PC-9 (cell line): ENCODE results near the gene MFSD11. TPM values are rescaled to one million over a fixed set of nuclear protein-coding genes. Genes with fewer than 3 reads are reported as not detected.

Experiments used
- BruUV-seq: library from RNA; stranded (reverse); fragments of 400-500 nt; replicated peaks from 2 replicates; lab custom pipeline; 2021; lab: Mats Ljungman, UMichigan
- CTCF ChIA-PET: fragments of 300-600 bp; sonication (Branson Sonifier 250); formaldehyde crosslinking; loops from one replicate; lab custom pipeline; 2022; ENCODE audit warnings: antibody characterized with exemption; lab: Charles Lee
- POLR2A ChIA-PET: fragments of 300-600 bp; sonication (Branson Sonifier 250); formaldehyde crosslinking; loops from one replicate; lab custom pipeline; 2022; ENCODE audit warnings: antibody characterized with exemption; ENCODE audit not compliant: unreplicated experiment; lab: Charles Lee
- DNase-seq, 2 experiments: peaks; one replicate each; pipeline versions ENCODE4 v3.0.0 to v3.0.0-alpha.2; 2015 to 2022; ENCODE audit warnings: mixed read lengths in 1 of 2
- H2AFZ ChIP-seq: fragments of 200-600 bp; sonication (generic); 2 replicates; pipeline ENCODE4 v1.8.1; 2017; ENCODE audit warnings: antibody characterized with exemption
- H3F3A ChIP-seq: fragments of 200-600 bp; sonication (generic); 2 replicates; pipeline ENCODE4 v1.8.1; 2017; ENCODE audit warnings: antibody characterized with exemption, mild to moderate bottlenecking, low read depth; ENCODE audit not compliant: insufficient read depth
- H3K27ac ChIP-seq: fragments of 200-600 bp; sonication (generic); 2 replicates; pipeline ENCODE4 v1.6.1; 2016; ENCODE audit warnings: mixed run types
- H3K27me3 ChIP-seq: fragments of 200-600 bp; sonication (generic); 2 replicates; pipeline ENCODE4 v1.6.1; 2016; ENCODE audit warnings: low read depth, mixed run types; ENCODE audit not compliant: insufficient read depth
- H3K36me3 ChIP-seq: fragments of 200-600 bp; sonication (generic); 2 replicates; pipeline ENCODE4 v1.6.1; 2016; ENCODE audit warnings: low read depth, mixed run types
- H3K4me1 ChIP-seq: fragments of 200-600 bp; sonication (generic); replicated peaks from 2 replicates; pipeline ENCODE4 v1.6.1; 2016; ENCODE audit warnings: mixed run types; ENCODE audit not compliant: insufficient read depth
- H3K4me2 ChIP-seq: fragments of 200-600 bp; sonication (generic); 2 replicates; pipeline ENCODE4 v1.6.1; 2017; ENCODE audit warnings: mixed run types
- H3K4me3 ChIP-seq: fragments of 200-600 bp; sonication (generic); 2 replicates; pipeline ENCODE4 v1.6.1; 2016; ENCODE audit warnings: mixed run types
- H3K79me2 ChIP-seq: fragments of 200-600 bp; sonication (generic); 2 replicates; pipeline ENCODE4 v1.6.1; 2017; ENCODE audit warnings: low read depth, mixed run types
- H3K9me2 ChIP-seq: fragments of 200-600 bp; sonication (generic); 2 replicates; pipeline ENCODE4 v1.8.1; 2017; ENCODE audit warnings: mild to moderate bottlenecking; ENCODE audit not compliant: insufficient read depth
- H3K9me3 ChIP-seq: fragments of 200-600 bp; sonication (generic); 2 replicates; pipeline ENCODE4 v1.8.1; 2016; ENCODE audit warnings: low read depth; ENCODE audit not compliant: insufficient read depth
- H4K20me1 ChIP-seq: fragments of 200-600 bp; sonication (generic); 2 replicates; pipeline ENCODE4 v1.8.1; 2017; ENCODE audit not compliant: insufficient read depth
- EZH2 ChIP-seq: fragments of 200-600 bp; sonication (generic); IDR thresholded peaks from 2 replicates; pipeline ENCODE4 v1.8.0; 2017; ENCODE audit warnings: antibody characterized with exemption, low read depth
- intact Hi-C: fragments of 100-400 bp; cut with micrococcal nuclease; formaldehyde crosslinking; loops from one replicate; pipeline ENCODE4 v1.10.0; 2022; ENCODE audit not compliant: unreplicated experiment
- total RNA-seq: library from RNA; stranded (reverse); gene quantifications from 2 replicates; pipeline ENCODE4 v1.2.3, GENCODE V29; 2021
- TF ChIP-seq, protein P1 (sequence below): fragments of 200-600 bp; sonication (generic); conservative IDR thresholded peaks from 2 replicates; pipeline ENCODE4 v1.6.1; 2017; ENCODE audit warnings: mixed run types, antibody characterized with exemption, mild to moderate bottlenecking, moderate library complexity

Gene MFSD11
- total RNA-seq, 1 experiment from 2014 or later: 47.3 TPM

DNA sequence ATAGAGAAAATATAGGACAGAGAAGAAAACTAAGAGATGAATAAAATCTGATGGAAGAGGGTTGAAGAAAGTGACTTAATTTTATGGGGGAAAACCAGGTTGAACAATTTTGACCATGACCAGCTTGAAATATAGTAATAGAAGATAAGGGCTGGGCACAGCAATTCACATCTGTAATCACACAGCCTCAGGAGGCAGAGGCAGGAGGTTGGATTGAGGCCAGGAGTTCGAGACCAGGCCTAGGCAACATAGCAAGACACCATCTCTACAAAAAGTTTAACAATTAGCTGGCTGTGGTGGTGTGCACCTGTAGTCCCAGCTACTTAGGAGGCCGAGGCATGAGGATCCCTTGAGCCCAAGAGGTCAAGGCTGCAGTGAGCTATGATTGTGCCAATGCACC, 35.8 kb upstream of the MFSD11 start:
- TF ChIP-seq, protein P1, sequence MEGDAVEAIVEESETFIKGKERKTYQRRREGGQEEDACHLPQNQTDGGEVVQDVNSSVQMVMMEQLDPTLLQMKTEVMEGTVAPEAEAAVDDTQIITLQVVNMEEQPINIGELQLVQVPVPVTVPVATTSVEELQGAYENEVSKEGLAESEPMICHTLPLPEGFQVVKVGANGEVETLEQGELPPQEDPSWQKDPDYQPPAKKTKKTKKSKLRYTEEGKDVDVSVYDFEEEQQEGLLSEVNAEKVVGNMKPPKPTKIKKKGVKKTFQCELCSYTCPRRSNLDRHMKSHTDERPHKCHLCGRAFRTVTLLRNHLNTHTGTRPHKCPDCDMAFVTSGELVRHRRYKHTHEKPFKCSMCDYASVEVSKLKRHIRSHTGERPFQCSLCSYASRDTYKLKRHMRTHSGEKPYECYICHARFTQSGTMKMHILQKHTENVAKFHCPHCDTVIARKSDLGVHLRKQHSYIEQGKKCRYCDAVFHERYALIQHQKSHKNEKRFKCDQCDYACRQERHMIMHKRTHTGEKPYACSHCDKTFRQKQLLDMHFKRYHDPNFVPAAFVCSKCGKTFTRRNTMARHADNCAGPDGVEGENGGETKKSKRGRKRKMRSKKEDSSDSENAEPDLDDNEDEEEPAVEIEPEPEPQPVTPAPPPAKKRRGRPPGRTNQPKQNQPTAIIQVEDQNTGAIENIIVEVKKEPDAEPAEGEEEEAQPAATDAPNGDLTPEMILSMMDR: no peak
- TF ChIP-seq EZH2: no peak
- Histone ChIP-seq H3F3A (no peaks in the 10 kb centered on the region), H3K4me2 (no peak overlapping the region), H3K9me3 (no peaks in the 10 kb centered on the region), H3K27me3 (no peaks in the 10 kb centered on the region), H4K20me1 (no peaks in the 10 kb centered on the region), H3K9me2 (no peaks in the 10 kb centered on the region), H3K36me3 (no peaks in the 10 kb centered on the region), H3K4me3 (no peak overlapping the region), H3K79me2 (no peaks in the 10 kb centered on the region), H3K27ac (no peak overlapping the region), H2AFZ (no peak overlapping the region), H3K4me1 (no peaks in the 10 kb centered on the region)
- BruUV-seq: no TSS peak
- ChIA-PET CTCF (no interaction called here), POLR2A (no interaction called here)
- intact Hi-C loops: no loop called here
- DNase-seq: no peak

DNA sequence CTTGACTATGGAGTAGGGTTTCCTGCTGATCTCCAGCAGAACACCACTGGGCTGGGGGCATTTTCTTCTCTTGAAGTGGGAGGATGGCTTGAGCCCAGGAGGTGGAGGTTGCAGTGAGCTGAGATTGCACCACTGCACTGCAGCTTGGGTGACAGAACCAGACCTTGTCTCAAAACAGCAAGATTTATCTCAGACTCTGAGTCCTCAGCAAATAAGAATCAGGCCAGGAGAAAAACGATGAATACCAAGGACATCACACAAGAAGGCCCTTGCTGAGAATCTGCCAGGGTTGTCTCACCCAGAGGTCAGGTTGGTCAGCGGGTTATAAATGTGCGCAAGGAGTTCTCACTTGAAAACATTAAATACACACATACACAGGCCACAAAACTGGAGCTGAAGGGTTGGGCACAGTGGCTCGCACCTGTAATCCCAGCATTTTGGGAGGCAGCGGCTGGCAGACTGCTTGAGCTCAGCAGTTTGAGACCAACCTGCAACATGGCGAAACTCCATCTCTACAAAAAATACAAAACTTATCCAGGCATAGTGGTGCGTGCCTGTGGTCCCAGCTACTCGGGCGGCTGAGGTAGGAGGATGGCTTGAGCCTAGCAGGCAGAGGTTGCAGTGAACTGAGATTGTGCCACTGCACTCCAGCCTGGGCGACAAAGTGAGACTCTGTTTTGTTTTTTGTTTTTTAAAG, 34.8 kb upstream of the MFSD11 start:
- no peak overlapping the region for H2AFZ ChIP-seq
- no TSS peak for BruUV-seq
- H3F3A ChIP-seq: no peaks in the 10 kb centered on the region
- H3K36me3 ChIP-seq: no peaks in the 10 kb centered on the region
- no peak for DNase-seq
- ChIA-PET POLR2A (no interaction called here), CTCF (no interaction called here)
- H3K27ac ChIP-seq: no peak overlapping the region
- H3K9me2 ChIP-seq: no peaks in the 10 kb centered on the region
- H3K4me1 ChIP-seq: no peaks in the 10 kb centered on the region
- intact Hi-C loops: no loop called here
- H4K20me1 ChIP-seq: no peaks in the 10 kb centered on the region
- no peak overlapping the region for H3K4me2 ChIP-seq
- no peak overlapping the region for H3K4me3 ChIP-seq
- H3K9me3 ChIP-seq: no peaks in the 10 kb centered on the region
- H3K27me3 ChIP-seq: no peaks in the 10 kb centered on the region
- no peaks in the 10 kb centered on the region for H3K79me2 ChIP-seq
- no peak for TF ChIP-seq EZH2
- TF ChIP-seq, protein P1: no peak

DNA sequence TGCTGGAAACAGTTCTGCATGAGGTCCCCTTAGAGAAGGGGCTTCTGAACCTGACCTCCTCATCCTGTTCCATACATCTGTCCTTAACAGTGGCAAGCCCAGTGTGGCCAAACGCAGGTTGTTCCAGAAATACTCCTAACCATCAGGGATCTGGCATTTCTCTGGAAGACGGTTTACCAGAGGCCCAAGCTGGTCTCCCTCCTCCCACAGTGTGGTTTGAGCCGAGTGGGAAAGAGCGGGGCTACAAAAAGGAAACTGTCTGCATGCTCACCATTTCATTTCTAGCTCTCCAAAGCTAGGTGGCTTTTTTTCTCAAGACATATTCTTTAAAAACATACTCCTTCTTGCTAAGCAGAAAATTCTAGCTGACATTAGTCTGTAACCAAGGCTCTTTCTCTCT, 33.1 kb upstream of the MFSD11 start:
- no peaks in the 10 kb centered on the region for H3K79me2 ChIP-seq
- H3K27ac ChIP-seq: no peak overlapping the region
- H3K36me3 ChIP-seq: no peaks in the 10 kb centered on the region
- H2AFZ ChIP-seq: no peak overlapping the region
- no peak overlapping the region for H3K4me3 ChIP-seq
- no peak for TF ChIP-seq EZH2
- TF ChIP-seq, protein P1: no peak
- H4K20me1 ChIP-seq: no peaks in the 10 kb centered on the region
- no TSS peak for BruUV-seq
- no peaks in the 10 kb centered on the region for H3F3A ChIP-seq
- no peaks in the 10 kb centered on the region for H3K27me3 ChIP-seq
- intact Hi-C loops: no loop called here
- ChIA-PET CTCF (interaction anchor here (0.6 kb wide), 1 partner anchor 368 kb away, joined by 6 read pairs; no protein-coding TSS in a partner anchor), POLR2A (no interaction called here)
- DNase-seq: no peak
- H3K4me1 ChIP-seq: no peaks in the 10 kb centered on the region
- H3K4me2 ChIP-seq: no peak overlapping the region
- H3K9me3 ChIP-seq: no peaks in the 10 kb centered on the region
- H3K9me2 ChIP-seq: no peaks in the 10 kb centered on the region
